HEK293 (cell line): ENCODE data around the gene TTC23L.

Experiments used
- CTCF ChIA-PET: fragments of 350-600 bp; formaldehyde crosslinking; extraction: SDS; loops from one replicate; lab custom pipeline; 2021; ENCODE audit warnings: antibody characterized with exemption; lab: Yijun Ruan, JAX
- POLR2A ChIA-PET: fragments of 300-600 bp; formaldehyde crosslinking; extraction: SDS; loops from one replicate; lab custom pipeline; 2020; ENCODE audit warnings: antibody characterized with exemption, inconsistent platforms; lab: Yijun Ruan, JAX
- H3K27ac ChIP-seq: fragments of 200-500 bp; sonication (Bioruptor generic); 2 replicates; pipeline ENCODE4 v1.5.1; 2014; ENCODE audit warnings: low read depth, low read length, control low read depth, inconsistent platforms; ENCODE audit errors: extremely low read depth
- H3K36me3 ChIP-seq, 2 experiments: fragments of 200-500 bp in 1 of 2; sonication (Bioruptor generic) in 1 of 2; 1 replicate in 1 of 2; 2 replicates in 1 of 2; pipeline ENCODE4 v1.5.1; 2014 to 2017; ENCODE audit warnings: inconsistent platforms in 2 of 2, low read length in 2 of 2; ENCODE audit not compliant: control insufficient read depth in 2 of 2, insufficient read depth in 1 of 2
- H3K4me1 ChIP-seq: fragments of 200-500 bp; sonication (Bioruptor generic); 2 replicates; pipeline ENCODE4 v1.5.1; 2014; ENCODE audit warnings: mild to moderate bottlenecking, low read length, inconsistent platforms; ENCODE audit not compliant: control insufficient read depth, insufficient read depth
- H3K4me3 ChIP-seq: 2 replicates; pipeline ENCODE4 v1.5.1; 2011; ENCODE audit warnings: low read depth, mild to moderate bottlenecking, control low read depth, low read length, moderate library complexity
- H3K9me3 ChIP-seq: fragments of 200-500 bp; sonication (Bioruptor generic); 2 replicates; pipeline ENCODE4 v1.5.1; 2014; ENCODE audit warnings: low read depth, low read length, inconsistent platforms; ENCODE audit not compliant: control insufficient read depth, insufficient read depth
- ATF2 ChIP-seq: fragments of 450-650 bp; formaldehyde crosslinking; IDR thresholded peaks from 2 replicates; pipeline ENCODE4 v1.5.1; 2016; ENCODE audit warnings: missing biosample characterization, missing genetic modification characterization, low read depth
- HIC1 ChIP-seq: fragments of 450-650 bp; formaldehyde crosslinking; IDR thresholded peaks from 2 replicates; pipeline ENCODE4 v1.5.1; 2016; ENCODE audit warnings: missing biosample characterization, missing genetic modification characterization
- OSR2 ChIP-seq: fragments of 450-650 bp; formaldehyde crosslinking; IDR thresholded peaks from 2 replicates; pipeline ENCODE4 v1.5.1; 2016; ENCODE audit warnings: missing biosample characterization, missing genetic modification characterization
- SETDB1 ChIP-seq: IDR thresholded peaks from one replicate; pipeline ENCODE4 v1.6.1; 2017; ENCODE audit warnings: mild to moderate bottlenecking, low read length, moderate library complexity, mixed read lengths; ENCODE audit not compliant: insufficient read length
- SP7 ChIP-seq: fragments of 450-650 bp; formaldehyde crosslinking; IDR thresholded peaks from 2 replicates; pipeline ENCODE4 v1.5.1; 2016; ENCODE audit warnings: missing biosample characterization, missing genetic modification characterization
- ZBTB49 ChIP-seq: fragments of 450-650 bp; formaldehyde crosslinking; IDR thresholded peaks from 2 replicates; pipeline ENCODE4 v1.5.1; 2016; ENCODE audit warnings: missing biosample characterization, missing genetic modification characterization, low read depth
- ZBTB8A ChIP-seq: fragments of 450-650 bp; formaldehyde crosslinking; IDR thresholded peaks from 2 replicates; pipeline ENCODE4 v1.5.1; 2016; ENCODE audit warnings: missing biosample characterization, missing genetic modification characterization
- ZFP69B ChIP-seq: fragments of 450-650 bp; formaldehyde crosslinking; IDR thresholded peaks from 2 replicates; pipeline ENCODE4 v1.5.1; 2016; ENCODE audit warnings: missing biosample characterization, missing genetic modification characterization
- ZNF114 ChIP-seq: fragments of 450-650 bp; formaldehyde crosslinking; IDR thresholded peaks from 2 replicates; pipeline ENCODE4 v1.5.0; 2017; ENCODE audit warnings: missing biosample characterization, missing genetic modification characterization
- ZNF248 ChIP-seq: fragments of 450-650 bp; formaldehyde crosslinking; IDR thresholded peaks from 2 replicates; pipeline ENCODE4 v1.5.1; 2017; ENCODE audit warnings: missing biosample characterization, missing genetic modification characterization
- ZNF350 ChIP-seq: fragments of 450-650 bp; formaldehyde crosslinking; IDR thresholded peaks from 2 replicates; pipeline ENCODE4 v1.5.0; 2017; ENCODE audit warnings: missing biosample characterization, mild to moderate bottlenecking, missing genetic modification characterization
- ZNF391 ChIP-seq: fragments of 450-650 bp; formaldehyde crosslinking; IDR thresholded peaks from 2 replicates; pipeline ENCODE4 v1.5.1; 2016; ENCODE audit warnings: low read depth, missing biosample characterization, missing genetic modification characterization, borderline replicate concordance
- ZNF433 ChIP-seq: fragments of 450-650 bp; formaldehyde crosslinking; IDR thresholded peaks from 2 replicates; pipeline ENCODE4 v1.5.1; 2016; ENCODE audit warnings: missing biosample characterization, missing genetic modification characterization, low read depth
- ZNF488 ChIP-seq: fragments of 450-650 bp; formaldehyde crosslinking; IDR thresholded peaks from 2 replicates; pipeline ENCODE4 v1.5.1; 2016; ENCODE audit warnings: missing biosample characterization, missing genetic modification characterization
- ZNF513 ChIP-seq: fragments of 450-650 bp; IDR thresholded peaks from 2 replicates; pipeline ENCODE4 v1.5.1; 2018; ENCODE audit warnings: missing biosample characterization, missing genetic modification characterization
- ZNF521 ChIP-seq: fragments of 450-650 bp; formaldehyde crosslinking; IDR thresholded peaks from 2 replicates; pipeline ENCODE4 v1.5.1; 2017; ENCODE audit warnings: missing biosample characterization, mild to moderate bottlenecking, missing genetic modification characterization
- ZNF561 ChIP-seq: fragments of 450-650 bp; IDR thresholded peaks from 2 replicates; pipeline ENCODE4 v1.5.1; 2018; ENCODE audit warnings: missing biosample characterization, missing genetic modification characterization, borderline replicate concordance
- ZNF571 ChIP-seq: fragments of 450-650 bp; formaldehyde crosslinking; IDR thresholded peaks from 2 replicates; pipeline ENCODE4 v1.5.0; 2017; ENCODE audit warnings: missing biosample characterization, missing genetic modification characterization
- ZNF639 ChIP-seq: fragments of 450-650 bp; formaldehyde crosslinking; IDR thresholded peaks from 2 replicates; pipeline ENCODE4 v1.5.1; 2016; ENCODE audit warnings: missing biosample characterization, missing genetic modification characterization
- ZNF660 ChIP-seq: fragments of 450-650 bp; IDR thresholded peaks from 2 replicates; pipeline ENCODE4 v1.5.1; 2018; ENCODE audit warnings: missing biosample characterization, mild to moderate bottlenecking, missing genetic modification characterization
- ZNF76 ChIP-seq: fragments of 450-650 bp; formaldehyde crosslinking; IDR thresholded peaks from 2 replicates; pipeline ENCODE4; 2016; ENCODE audit warnings: low read depth, missing biosample characterization, missing genetic modification characterization, borderline replicate concordance
- ZSCAN30 ChIP-seq: fragments of 450-650 bp; IDR thresholded peaks from 2 replicates; pipeline ENCODE4 v1.5.1; 2018; ENCODE audit warnings: missing biosample characterization, mild to moderate bottlenecking, missing genetic modification characterization, moderate library complexity

TTC23L gene

GRCh38 chr5:34941936-34942335 lies 103.0 kb downstream of the TTC23L start (continued):
- TF ChIP-seq ZNF513 (tag by site-specific recombination) (no peak), ZNF114 (tag by site-specific recombination) (no peak)

- no peaks in the 10 kb centered on the region for H3K4me1 ChIP-seq
- H3K36me3 ChIP-seq: peaks cover 81 to 93% of the 10 kb centered on the region in 2 experiments
- no peaks in the 10 kb centered on the region; the same call in 1 of the 2 replicates for H3K9me3 ChIP-seq
- CTCF ChIA-PET: interaction anchor here (0.7 to 2.1 kb wide), 3 partner anchors 14 to 1361 kb away, joined by 3 to 11 read pairs (median 3); no protein-coding TSS in a partner anchor
- H3K4me3 ChIP-seq: no peak overlapping the region
- TF ChIP-seq ZNF521 (tag by site-specific recombination): no peak
- TF ChIP-seq ZNF248 (tag by site-specific recombination): no peak
- no peak for TF ChIP-seq ZNF433
- TF ChIP-seq OSR2 (tag by site-specific recombination): no peak
- no peak for TF ChIP-seq SETDB1
- TF ChIP-seq ZNF660 (tag by site-specific recombination): no peak
- no peak for TF ChIP-seq ZNF488 (tag by site-specific recombination)
- TF ChIP-seq ZBTB8A: no peak
- no peak for TF ChIP-seq HIC1
- no peak for TF ChIP-seq ATF2 (tag by site-specific recombination)
- no peak for TF ChIP-seq ZNF561 (tag by site-specific recombination)
- TF ChIP-seq ZNF350 (tag by site-specific recombination): no peak
- no peak for TF ChIP-seq ZFP69B
- no peak for TF ChIP-seq ZBTB49 (tag by site-specific recombination)
- no peak for TF ChIP-seq ZNF639 (tag by site-specific recombination)
- no peak for TF ChIP-seq ZNF76 (tag by site-specific recombination)
- no peak for TF ChIP-seq ZSCAN30 (tag by site-specific recombination)
- TF ChIP-seq ZNF391 (tag by site-specific recombination): no peak
- TF ChIP-seq SP7 (tag by site-specific recombination): no peak
- no peak for TF ChIP-seq ZNF571 (tag by site-specific recombination)
- TF ChIP-seq, all 188 proteins: peak for 0
- POLR2A ChIA-PET: interaction anchor here (1.7 to 2.2 kb wide), 2 partner anchors 15 to 29 kb away, joined by 6 read pairs; partner anchors contain the start of genes BRIX1, DNAJC21 and RAD1
- H3K27ac ChIP-seq: no peak overlapping the region
Measured at GRCh38 chr5:34944044-34944443, 105.1 kb downstream of the TTC23L start.
